NCI-H2029 treated with DMSO at 0.1 percent for 48 hours (cell line): ENCODE results near the gene RAB15.

Source experiments
- DNase-seq: peaks from one replicate; lab custom pipeline; 2025; lab: John Stamatoyannopoulos, UW

RAB15 gene

DNA sequence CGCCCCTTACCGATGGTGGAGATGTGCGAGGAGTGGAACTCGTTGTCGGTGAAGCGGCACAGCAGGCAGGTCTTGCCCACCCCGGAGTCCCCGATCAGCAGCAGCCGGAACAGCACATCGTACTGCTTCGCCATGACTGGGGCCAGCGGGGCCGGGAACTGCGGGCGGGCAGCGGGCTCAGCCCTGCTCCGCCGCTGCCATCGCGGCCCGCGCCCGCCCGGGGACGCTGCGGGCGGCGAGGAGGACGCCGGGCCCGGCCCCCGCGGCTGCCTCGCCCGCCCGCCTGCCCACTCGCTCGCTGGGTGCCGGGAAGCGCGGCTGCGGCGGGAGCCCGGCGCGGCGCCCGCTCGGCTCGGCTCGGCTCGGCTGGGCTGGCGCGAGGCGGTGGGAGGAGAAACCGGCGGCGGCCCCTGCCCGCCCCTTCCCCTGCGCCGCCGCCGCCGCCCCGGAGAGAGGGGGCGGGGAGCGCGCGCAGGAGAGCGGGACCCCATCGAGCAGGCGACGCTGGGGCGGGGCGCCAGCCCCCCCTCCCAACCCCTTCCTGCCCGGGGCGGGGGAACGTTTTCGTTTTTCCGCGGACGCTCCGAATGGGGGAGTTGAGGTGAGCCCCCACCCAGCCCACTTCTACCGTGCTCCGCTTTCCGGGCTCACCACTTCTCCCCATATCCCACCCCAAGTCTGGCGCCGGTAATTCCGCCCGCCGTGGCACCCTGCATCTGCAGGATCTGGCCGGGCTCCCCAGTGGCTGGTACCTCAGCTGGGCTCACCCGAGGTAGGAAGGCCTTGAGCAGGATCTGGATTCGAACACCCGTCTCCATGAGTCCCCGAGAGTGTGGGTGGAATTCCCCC is at the start of gene RAB15:
Gene RAB15 (minus strand): TSS at position 394 of the 849 bp plus-strand sequence. CDS start 260 bp downstream, at position 134.
- no peak for DNase-seq

DNA sequence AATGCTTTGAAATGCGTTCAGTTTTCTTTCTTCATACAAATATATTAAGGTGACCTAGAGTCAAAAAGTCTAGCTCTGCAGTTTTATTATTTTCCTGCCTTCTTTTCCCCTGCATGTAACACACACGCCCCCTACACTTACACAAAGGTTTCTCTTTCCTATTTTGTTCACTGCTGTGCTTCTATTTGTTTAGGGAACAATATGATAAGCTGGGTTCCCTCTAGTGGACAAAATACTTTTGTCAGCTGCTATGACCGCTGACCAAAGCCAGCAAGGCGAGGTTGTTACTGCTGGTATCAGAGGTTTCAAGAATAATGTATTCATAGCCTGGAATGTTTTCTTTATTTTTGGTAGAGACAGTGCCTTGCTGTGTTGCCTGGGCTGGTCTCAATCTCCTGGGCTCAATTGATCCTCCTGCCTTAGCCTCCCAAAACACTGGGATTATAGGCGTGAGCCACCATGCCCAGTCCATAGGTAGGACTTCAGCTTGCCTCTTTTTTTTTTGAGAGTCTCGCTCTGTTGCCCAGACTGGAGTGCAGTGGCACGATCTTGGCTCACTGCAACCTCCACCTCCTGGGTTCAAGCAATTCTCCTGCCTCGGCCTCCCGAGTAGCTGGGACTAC is 47.9 kb upstream of the RAB15 start:
- DNase-seq = peak; percentile 30

DNA sequence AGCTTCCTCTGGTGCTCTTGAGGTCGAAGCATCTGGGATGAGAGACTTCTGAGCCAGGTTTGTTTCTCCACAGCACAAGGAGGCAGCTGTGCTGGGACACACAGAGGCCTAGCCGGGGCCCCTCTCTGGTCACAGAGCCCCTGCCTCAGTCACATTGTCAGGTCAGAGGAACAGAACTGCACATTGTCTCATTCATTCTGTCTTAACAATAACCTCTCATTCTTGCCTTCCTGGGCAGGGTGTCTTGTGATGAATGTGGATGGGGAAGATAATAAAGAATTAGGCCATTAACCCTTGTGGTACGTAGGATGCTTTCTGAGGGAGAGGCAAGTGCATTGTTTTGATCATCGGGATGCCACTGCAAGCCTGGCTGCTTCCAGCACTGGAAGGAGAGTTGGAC is 44.3 kb upstream of the RAB15 start:
- DNase-seq = no peak

DNA sequence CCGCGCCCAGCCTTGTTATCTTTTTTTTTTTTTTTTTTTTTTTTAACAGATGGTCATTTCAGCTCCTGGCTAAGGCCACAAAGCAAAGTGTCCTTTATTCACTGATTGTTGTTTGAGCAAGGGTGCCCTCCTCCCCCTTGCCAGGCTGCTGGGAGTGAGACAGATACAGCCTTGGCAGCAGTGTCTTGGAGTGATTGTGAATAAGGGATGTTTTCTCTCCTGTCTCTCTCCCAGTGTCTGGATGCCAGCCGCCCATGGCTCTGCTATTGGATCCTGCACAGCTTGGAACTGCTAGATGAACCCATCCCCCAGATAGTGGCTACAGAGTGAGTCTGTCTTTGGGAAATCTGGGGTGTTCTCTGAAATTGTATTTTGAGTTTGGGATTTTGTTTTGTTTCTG is 43.3 kb upstream of the RAB15 start:
- no peak for DNase-seq

DNA sequence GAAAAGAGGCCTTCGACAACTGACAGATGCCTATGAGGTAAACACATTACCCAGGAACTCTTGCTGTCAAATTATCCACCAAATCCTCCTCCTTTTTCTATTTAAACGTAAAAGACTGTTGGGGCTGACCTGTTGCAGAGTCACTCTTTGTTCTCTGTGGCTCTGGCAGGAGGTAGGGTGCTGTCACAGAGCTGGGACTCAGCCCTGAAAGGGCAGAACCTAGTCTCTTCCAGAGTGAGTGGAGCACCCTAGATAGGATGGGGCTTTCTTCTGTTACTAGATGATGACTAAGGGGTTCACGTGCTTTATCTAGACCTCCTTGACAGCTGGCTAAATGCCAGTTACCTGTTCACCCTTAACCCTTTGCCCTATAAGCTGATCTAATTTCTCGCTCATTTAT is 40.2 kb upstream of the RAB15 start:
- DNase-seq = no peak

DNA sequence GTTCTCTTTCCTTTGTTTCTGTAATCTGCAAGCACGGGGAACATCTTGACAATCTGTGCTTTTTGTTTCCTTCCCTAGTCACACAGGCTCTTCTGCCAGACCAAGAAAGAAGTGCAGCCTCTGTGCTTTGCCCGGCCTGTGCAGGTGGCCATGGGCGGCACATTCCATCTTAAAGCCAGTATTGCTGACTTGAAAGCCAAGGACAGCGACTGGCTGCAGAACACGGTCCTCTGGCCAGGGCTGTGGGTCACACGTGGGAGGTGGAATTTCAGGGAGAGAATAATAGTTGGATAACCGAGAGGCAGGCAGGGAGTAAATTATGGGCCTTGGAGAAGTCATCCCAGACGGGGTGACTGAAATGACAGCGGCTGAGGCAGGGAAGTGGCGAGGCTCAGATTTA is 39.4 kb upstream of the RAB15 start:
- DNase-seq = no peak

DNA sequence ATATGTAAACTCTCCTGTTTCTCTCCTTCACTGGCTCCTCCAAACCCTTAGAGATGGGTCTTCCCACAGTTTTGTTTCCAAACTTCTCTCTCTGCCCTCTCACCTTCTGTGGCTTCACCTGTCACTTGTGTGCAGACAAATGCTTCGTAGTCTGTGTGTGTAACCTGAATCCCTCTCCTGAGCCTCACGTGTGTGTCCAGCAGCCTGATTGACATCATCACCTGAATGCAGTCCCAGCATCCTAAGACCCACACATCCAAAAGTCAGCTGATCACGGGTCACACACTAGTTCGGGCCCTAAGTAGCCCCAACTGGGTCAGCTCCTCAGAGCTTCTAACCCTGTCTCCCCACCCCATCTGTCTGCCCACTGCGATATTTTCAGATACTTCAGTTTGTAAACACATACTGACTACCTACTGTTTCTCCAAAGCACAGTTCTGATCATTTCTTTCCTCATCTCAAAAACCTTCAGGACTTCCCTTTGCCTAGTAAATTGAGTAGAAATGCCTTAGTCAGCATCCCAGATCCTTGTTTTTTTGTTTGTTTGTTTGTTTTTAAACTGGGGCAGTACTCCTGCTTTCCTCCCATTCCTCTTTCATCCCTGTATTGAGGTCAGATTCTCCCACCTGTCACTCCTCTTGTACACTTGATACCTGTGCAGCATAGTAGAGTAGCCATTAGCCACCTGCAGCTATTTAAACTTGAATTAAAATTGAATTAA is 38.2 kb upstream of the RAB15 start:
- no peak for DNase-seq

DNA sequence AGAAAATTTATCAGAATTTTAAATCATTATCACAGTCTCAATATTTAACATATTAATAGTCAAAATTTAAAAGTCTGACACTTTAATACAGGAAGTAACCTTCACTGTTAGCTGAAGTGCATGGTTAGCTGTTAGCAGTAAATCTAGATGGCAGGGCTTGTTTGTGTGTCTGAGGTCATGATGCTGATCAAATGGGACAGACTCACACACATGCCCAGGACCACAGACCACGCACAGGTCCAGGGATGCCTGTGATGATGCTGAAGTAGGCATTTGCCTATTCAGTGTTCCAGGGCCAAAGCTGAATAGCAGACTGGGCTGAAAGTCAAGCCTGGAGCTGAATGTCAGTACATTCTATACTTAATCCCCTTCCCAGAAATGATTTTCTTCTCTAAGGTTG is 35.1 kb upstream of the RAB15 start:
- DNase-seq = no peak

DNA sequence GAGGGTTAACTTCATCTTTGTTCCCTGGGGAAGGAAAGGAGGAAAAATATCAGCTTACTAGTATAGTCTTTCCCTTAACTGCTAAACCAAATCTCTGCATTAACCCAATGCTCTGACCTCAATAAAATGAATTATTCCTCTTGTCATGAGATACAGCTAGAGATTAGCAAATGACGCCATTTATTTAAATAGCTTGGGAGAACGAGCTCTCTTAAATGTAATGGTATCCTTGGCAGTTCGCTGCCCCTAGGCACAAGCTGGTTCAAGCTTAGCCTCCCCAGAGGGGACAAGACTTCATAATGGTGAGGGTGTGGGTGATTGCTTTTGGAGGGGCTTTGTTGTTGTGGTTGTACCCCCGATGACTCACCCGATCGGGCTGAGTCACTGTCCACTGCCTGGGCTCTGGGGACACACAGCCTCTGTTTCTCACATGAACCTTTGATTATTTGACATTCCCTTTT is 34.2 kb upstream of the RAB15 start:
- no peak for DNase-seq

DNA sequence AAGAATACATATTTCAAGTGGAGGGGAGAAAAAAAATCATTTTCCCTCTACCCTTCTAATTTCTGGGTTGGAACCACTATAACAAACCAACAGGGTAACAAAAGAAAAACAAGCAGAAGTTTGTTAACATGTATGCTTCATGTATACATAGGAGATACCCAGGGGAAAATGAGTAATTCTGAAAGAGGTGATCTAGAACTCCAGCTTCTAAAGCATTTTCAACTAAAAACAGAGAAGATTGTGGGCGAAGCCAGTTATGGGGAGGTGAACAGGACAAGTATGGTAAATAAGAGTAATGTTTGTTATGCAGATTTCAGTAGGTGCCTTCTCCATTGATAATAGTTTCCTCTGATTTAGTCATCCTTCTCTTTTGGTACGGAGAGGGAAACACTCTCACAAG is 31.3 kb upstream of the RAB15 start:
- no peak for DNase-seq

DNA sequence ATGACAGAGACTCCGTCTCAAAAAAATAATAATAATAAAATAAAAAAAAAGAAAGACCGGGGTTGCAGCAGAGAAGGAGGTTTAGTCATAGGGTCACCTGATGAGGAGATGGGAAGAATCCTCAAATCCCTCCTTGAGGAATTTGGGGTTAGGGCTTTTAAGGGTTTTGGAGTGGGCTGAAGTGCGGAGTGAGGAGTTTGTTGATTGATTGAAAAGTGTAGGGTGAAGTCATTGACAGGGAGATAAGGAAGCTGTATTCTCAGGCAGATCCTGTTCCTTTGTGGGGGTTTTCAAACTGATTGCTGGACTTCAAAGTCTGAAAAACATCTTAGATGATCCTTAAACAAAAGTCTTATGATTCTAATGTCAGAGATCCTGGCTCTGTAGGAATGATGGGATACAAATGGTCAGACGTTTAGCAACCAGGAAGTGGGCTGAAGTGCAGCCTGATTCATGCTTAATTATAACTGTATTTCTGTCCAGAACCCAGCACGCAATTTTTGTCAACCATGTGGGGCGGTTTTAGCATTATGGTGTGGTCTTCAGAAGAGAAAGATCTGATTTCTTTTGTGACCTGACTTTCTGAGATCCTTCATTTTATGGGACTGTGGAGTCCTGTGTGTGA is 30.6 kb upstream of the RAB15 start:
- DNase-seq = no peak

DNA sequence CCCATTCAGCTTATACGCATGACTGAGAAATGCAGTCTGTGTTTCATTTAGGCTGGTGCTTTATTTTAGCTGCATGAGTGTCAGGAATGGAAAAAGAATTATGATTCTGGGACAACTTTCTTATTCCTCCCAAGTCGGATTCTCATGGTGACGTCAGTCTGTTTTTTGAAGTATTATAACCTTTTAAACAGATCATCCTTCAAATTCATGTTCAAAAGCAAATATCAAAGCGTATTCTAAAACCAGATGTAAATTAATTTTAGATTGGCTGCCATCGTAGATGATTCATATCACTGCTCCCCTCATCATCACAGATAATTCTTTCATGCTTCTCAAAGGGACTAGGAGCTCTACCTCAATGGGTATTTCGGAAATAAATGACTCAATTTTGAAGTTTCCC is 29.6 kb upstream of the RAB15 start:
- DNase-seq = no peak

DNA sequence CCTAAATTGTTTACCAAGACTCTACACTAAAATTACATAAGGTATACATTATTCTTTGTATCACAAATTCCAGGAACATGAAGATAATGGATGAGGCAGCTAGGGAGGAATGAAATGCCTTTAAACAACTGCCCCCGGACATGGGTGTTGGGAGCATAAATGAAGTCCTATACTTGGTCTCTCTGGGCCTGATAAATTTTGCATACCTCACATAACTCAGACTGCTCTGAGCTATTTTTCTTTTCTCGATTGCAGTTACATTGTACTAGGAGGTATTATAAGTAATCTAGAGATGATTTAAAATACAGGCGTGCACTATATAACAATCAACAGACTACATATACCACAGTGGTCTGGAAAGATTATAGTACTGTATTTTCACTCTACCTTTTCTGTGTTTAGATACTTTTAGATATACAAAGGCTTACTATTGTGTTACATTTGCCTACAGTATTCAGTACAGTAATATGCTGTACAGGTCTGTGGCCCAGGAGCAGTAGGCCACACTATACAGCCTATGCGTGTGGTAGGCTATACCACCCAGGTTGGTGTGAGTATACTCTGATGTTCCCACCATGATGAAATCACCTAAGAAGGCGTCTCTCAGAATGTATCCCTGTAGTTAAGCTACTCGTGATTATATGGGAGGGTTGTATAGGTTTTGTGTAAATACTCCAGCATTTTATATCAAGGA is 28.9 kb upstream of the RAB15 start:
- no peak for DNase-seq

DNA sequence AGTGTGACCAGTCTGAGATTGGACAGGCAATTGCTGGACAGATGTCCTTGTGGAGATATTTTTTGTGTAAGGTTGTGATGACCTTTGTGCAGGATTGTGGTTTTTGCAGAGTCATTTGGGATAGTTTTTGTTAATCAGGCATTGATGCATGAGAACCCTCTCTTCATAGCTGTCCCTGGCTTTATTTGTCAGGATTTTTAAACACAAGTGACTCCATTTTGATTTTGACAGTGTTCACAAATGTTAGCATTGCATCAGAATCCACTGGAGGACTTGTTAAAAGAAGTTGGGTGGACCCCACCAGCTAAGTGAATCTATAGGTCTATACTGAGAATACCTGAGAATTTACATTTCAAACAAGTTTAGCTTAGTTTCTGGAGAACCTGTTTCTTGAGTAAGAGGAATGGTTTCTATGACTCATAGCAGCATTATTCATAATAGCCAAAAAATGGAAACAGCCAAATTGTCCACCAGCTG is 26.4 kb upstream of the RAB15 start:
- DNase-seq = no peak

DNA sequence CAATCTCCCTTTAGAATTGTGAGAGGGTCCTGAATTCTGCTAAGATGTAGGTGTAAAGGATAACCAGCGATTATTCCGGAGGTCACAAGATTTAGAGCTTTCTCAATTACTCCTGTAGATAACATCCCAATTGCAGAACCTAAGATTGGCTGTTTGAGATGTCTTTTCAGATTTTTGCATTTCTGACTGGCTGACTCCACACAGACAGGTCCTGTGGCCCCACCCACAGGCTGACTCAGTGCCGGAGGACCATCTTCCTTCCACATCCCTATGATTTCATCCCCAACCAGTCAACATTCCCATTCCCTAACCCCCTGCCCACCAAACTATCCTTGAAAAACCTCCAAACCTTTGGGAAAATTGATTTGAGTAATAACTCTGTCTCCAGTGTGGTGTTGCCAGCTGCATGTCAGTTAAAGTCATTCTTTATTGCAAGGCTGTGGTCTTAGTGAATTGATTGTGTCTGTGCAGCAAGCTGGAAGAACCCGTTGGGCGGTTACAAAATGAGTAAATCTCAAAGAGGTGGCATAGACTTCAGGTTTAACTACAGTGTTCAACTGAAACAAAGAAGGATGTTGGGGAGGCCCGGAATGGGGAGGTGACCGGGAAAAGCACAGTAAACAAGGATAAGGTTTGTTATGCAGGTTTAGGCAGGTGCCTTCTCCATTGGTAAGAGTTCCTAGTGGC is 25.1 kb upstream of the RAB15 start:
- DNase-seq = no peak

DNA sequence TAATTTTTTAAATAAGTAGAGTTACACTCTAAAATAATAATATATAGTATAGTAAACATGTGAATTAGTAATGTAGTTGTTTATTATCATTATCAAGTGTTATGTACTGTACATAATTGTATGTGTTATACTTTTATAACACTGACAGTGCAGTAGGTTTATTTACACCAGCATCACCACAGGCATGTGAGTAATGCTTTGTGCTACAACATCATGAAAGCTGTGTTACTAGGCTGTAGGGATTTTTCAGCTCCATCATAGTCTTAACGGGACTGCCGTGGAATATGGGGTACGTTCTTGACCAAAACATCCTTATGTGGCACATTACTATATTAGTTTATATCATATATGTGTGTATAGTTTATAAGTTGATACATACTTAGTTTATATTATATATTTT is 23.2 kb upstream of the RAB15 start:
- DNase-seq = no peak

DNA sequence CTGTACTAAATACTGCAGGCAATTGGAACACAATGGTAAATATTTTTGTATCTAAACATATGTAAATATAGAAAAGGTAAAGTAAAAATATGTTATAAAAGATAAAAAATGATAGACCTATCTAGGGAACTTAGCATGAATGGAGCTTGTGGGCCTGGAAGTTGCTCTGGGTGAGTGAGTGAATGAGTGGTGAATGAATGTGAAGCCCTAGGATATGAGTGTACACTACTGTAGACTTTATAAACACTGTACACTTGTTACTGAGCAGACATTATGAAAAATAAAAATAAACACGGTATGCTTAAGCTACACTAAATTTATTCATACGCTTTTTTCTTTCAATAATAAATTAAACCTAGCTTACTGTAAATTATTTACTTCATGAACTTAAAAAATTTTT is 22.4 kb upstream of the RAB15 start:
- no peak for DNase-seq

DNA sequence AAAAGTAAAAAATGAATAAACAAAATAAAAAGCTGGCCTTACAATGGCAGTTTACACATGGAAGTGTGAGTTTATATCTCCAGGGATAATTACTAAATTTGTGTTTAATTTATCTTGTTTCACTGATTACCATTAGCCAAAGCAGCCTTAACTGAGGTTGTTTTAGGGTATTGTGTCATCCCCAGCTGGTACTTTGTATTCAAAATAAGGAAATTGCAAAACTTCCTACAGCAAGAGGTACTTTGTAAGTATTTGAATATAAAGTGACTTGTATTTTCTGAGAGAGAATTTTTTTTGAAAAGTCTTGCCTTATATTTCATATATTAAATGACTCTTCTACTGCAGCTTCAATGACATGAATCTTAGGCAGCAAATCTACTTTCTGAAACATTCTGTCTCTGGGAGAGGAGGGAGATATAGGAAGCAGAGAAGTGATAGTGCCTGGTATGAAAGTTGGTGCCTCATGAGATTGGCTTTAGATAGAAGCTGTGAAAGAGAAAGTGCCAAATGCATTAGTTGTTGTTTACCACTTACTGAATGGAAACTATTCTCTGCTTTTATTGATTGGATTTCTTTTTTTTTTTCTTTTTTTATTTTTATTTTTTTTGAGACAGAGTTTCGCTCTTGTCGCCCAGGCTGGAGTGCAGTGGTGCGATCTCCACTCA is 21.3 kb upstream of the RAB15 start:
- no peak for DNase-seq

DNA sequence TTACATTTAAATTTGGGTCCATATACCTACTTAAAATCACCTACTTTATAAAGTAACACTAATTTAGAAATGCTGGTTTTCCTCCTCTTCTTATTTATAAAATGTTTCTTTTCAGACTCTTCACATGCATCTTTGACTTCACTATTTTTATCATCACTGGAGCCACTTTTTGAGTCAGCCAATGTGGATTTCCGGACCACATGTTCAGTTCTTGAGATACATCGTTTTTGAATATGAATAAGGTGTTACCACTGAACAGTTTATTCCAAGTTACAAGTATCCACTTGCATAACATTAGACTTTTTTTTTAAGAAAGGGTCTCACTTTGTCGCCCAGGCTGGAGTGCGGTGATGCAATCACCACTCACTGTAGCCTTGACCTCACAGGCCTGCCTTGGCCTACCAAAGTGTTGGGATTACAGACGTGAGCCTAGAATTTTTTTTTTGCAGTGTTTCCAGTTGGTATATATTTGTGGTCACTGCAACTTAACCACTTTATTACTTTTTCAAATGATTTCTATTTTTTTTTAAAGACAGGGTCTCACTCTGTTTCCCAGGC is 20.3 kb upstream of the RAB15 start:
- no peak for DNase-seq

DNA sequence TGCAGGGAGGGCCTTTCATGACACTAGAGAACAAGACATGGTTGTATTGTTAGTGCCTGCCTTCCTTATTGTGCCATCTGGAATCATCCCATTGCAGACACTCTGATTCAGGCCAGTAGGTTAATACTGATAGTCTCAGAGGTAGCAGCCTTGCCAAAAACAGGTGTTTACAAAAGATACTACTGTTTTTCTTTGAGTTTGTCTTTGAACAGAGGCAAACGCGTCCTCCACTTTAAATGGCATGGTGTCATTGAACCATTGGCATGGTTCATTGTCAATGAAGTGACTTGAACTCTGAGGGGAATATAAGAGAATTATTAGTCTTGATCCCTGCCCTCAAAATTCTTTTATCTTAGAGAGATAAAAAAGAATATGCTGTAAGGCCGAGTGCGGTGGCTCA is 18.8 kb upstream of the RAB15 start:
- DNase-seq = no peak
